Common myeloid progenitor, CD34-positive (primary cell): ENCODE results near the gene CLNS1A.
"Not testable (repeated sequence)": the region's sequence is repeated elsewhere in the genome, so short reads cannot be mapped to it uniquely, and the experiment has no call there.

Source experiments
- CTCF ChIA-PET: fragments of 350-600 bp; sonication (Branson Sonifier 250); formaldehyde crosslinking; loops from one replicate; lab custom pipeline; 2021; ENCODE audit warnings: antibody characterized with exemption; lab: Charles Lee
- POLR2A ChIA-PET: fragments of 350-600 bp; sonication (Branson Sonifier 250); formaldehyde crosslinking; loops from one replicate; lab custom pipeline; 2021; ENCODE audit warnings: antibody characterized with exemption; lab: Charles Lee
- DNase-seq, 3 donors: peaks; one replicate each; pipeline versions ENCODE4 v3.0.0 to v3.0.0-alpha.2; 2013
- H3K27ac ChIP-seq, 2 experiments: 1 replicate in 1 of 2; 2 replicates in 1 of 2; pipeline ENCODE4 v1.7.0; 2013; ENCODE audit warnings: inconsistent platforms in 2 of 2, low read length in 2 of 2, mild to moderate bottlenecking in 2 of 2, low read depth in 1 of 2, moderate library complexity in 1 of 2; ENCODE audit not compliant: severe bottlenecking in 2 of 2, insufficient read depth in 1 of 2, poor library complexity in 1 of 2
- H3K27me3 ChIP-seq, 5 experiments: replicated peaks in 2 of 5; 1 replicate in 3 of 5; 2 replicates in 2 of 5; pipeline versions ENCODE4 v1.6.1 to v1.7.0; 2013; ENCODE audit warnings: low read length in 4 of 5, mild to moderate bottlenecking in 2 of 5, moderate library complexity in 2 of 5, inconsistent platforms in 1 of 5; ENCODE audit not compliant: insufficient read depth in 5 of 5, control insufficient read depth in 4 of 5
- H3K36me3 ChIP-seq, 4 experiments: 1 replicate in 2 of 4; 2 replicates in 2 of 4; pipeline versions ENCODE4 v1.6.1 to v1.7.0; 2013; ENCODE audit warnings: low read length in 3 of 4, control low read depth in 1 of 4, mild to moderate bottlenecking in 1 of 4; ENCODE audit not compliant: control insufficient read depth in 4 of 4, insufficient read depth in 4 of 4
- H3K4me1 ChIP-seq, 4 experiments: 1 replicate in 3 of 4; 2 replicates in 1 of 4; pipeline versions ENCODE4 v1.6.1 to v1.7.1; 2013; ENCODE audit warnings: low read length in 3 of 4, mild to moderate bottlenecking in 3 of 4, control low read depth in 1 of 4, inconsistent platforms in 1 of 4, moderate library complexity in 1 of 4; ENCODE audit not compliant: control insufficient read depth in 4 of 4, insufficient read depth in 4 of 4; ENCODE audit errors: control extremely low read depth in 1 of 4
- H3K4me3 ChIP-seq, 7 experiments: 1 replicate in 4 of 7; 2 replicates in 3 of 7; pipeline versions ENCODE4 v1.5.1 to v1.7.0; 2013; ENCODE audit warnings: mild to moderate bottlenecking in 7 of 7, low read length in 6 of 7, moderate library complexity in 6 of 7, inconsistent platforms in 2 of 7, low read depth in 2 of 7, control low read depth in 1 of 7; ENCODE audit not compliant: insufficient read depth in 4 of 7, control insufficient read depth in 1 of 7; ENCODE audit errors: extremely low read depth in 1 of 7
- H3K9me3 ChIP-seq, 5 experiments: 1 replicate in 4 of 5; 2 replicates in 1 of 5; pipeline versions ENCODE4 v1.6.1 to v1.7.1; 2013; ENCODE audit warnings: low read length in 4 of 5, mild to moderate bottlenecking in 2 of 5, inconsistent platforms in 1 of 5, low read depth in 1 of 5, moderate library complexity in 1 of 5; ENCODE audit not compliant: control insufficient read depth in 4 of 5, insufficient read depth in 2 of 5; ENCODE audit errors: control extremely low read depth in 1 of 5
- WGBS: methylation state at CpG from one replicate; pipeline ENCODE4 v1.1.5; 2013; ENCODE audit not compliant: insufficient coverage; 5-methylcytosine and 5-hydroxymethylcytosine counted together

Gene CLNS1A

DNA sequence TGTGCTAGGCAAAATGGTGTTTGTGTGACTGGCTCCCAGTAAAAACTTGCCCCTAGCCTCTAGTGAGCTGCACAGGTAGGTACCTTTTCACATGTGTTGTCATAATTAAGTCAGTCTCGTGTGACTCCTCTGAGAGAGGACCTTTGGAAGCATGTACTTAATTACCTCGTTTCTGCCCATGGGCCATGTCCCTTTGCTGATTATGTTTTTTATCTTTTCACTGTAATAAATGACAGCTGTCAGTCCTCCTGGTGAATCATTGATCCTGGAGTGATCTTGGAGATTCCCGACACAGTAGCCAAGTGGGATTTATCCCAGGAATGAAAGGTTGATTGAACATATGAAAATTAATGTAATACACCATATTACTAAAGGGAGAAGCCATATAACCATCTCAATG is 12.5 kb upstream of the CLNS1A start:
- Histone ChIP-seq H3K27ac (no peak overlapping the region), H3K27me3 (no peaks in the 10 kb centered on the region), H3K36me3 (no peaks in the 10 kb centered on the region), H3K9me3 (no peaks in the 10 kb centered on the region), H3K4me3 (no peak overlapping the region), H3K4me1 (no peaks in the 10 kb centered on the region)
- CTCF ChIA-PET, result interaction anchor here (1.2 kb wide), 1 partner anchor 10 kb away, joined by 3 read pairs; no protein-coding TSS in a partner anchor
- no peak for DNase-seq
- 100% methylated on average over 1 of the region's 3 CpGs for WGBS
- POLR2A ChIA-PET, result no interaction called here

GRCh38 chr11:77647654-77648305 is 10.2 kb upstream of the CLNS1A start:
- WGBS, result 100% methylated on average over 1 of the region's 3 CpGs
- POLR2A ChIA-PET, result no interaction called here
- H3K4me3 ChIP-seq, result no peak overlapping the region
- H3K4me1 ChIP-seq, result peaks cover 0 to 3% (median 0%) of the 10 kb centered on the region in 4 experiments
- no peaks in the 10 kb centered on the region for H3K9me3 ChIP-seq
- no peak for DNase-seq
- CTCF ChIA-PET, result no interaction called here
- no peak overlapping the region for H3K27ac ChIP-seq
- no peaks in the 10 kb centered on the region for H3K36me3 ChIP-seq
- H3K27me3 ChIP-seq, result no peaks in the 10 kb centered on the region

GRCh38 chr11:77644887-77645286 is 7.3 kb upstream of the CLNS1A start:
- Histone ChIP-seq H3K27ac (no peak overlapping the region), H3K36me3 (no peaks in the 10 kb centered on the region), H3K4me1 (peaks cover 0 to 3% (median 0%) of the 10 kb centered on the region in 4 experiments), H3K9me3 (peaks cover 0 to 7% (median 4%) of the 10 kb centered on the region in 5 experiments), H3K27me3 (no peaks in the 10 kb centered on the region), H3K4me3 (no peak overlapping the region)
- ChIA-PET POLR2A (no interaction called here), CTCF (no interaction called here)
- no peak for DNase-seq
- WGBS, result 100% methylated on average over 1 of the region's 1 CpG

DNA sequence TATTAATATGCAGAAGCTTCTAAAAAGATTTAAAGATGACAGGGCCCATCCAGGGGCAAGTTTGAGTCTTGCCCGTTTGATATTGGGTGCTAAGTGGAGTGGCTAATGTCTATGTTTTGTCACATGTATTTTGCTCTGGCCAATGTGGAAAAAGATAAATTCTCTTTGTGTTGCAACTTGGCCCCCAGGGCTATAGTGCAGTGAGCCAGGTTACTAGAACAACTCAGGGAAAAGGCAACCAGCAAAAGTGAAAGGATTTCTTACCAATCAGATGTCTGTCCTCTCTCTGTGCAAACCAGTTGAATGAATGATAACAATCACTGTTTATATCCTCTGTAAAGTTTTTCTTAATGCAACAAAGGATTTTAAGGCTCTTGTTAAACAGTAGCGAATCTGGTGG is 4.6 kb upstream of the CLNS1A start:
- H3K27ac ChIP-seq, result no peak overlapping the region
- peaks cover 0 to 10% (median 5%) of the 10 kb centered on the region in 4 experiments for H3K4me1 ChIP-seq
- CTCF ChIA-PET, result no interaction called here
- POLR2A ChIA-PET, result no interaction called here
- H3K9me3 ChIP-seq, result peaks cover 0 to 7% (median 4%) of the 10 kb centered on the region in 5 experiments
- 95% methylated on average over 2 of the region's 2 CpGs for WGBS
- no peaks in the 10 kb centered on the region for H3K27me3 ChIP-seq
- DNase-seq, result no peak
- no peaks in the 10 kb centered on the region for H3K36me3 ChIP-seq
- no peak overlapping the region for H3K4me3 ChIP-seq

- Histone ChIP-seq H3K4me3 (peak overlapping the region in 6 of 7 experiments; percentile 64 to 92 (median 87)), H3K9me3 (peaks cover 0 to 7% (median 4%) of the 10 kb centered on the region in 5 experiments), H3K27ac (peak overlapping the region; percentile 44 to 89), H3K4me1 (peaks cover 18 to 48% (median 39%) of the 10 kb centered on the region in 4 experiments), H3K36me3 (peaks cover 0 to 6% (median 4%) of the 10 kb centered on the region in 4 experiments), H3K27me3 (no peaks in the 10 kb centered on the region)
- WGBS, result 0% methylated on average over 3 of the region's 14 CpGs
- POLR2A ChIA-PET, result interaction anchor here (0.6 kb wide), 1 partner anchor 441 kb away, joined by 3 read pairs; no protein-coding TSS in a partner anchor
- DNase-seq, result peak; percentile 22 to 76 (median 63)
- CTCF ChIA-PET, result interaction anchor here (1.5 kb wide), 1 partner anchor 17 kb away, joined by 3 read pairs; no protein-coding TSS in a partner anchor
These were observed 756 bp downstream of the CLNS1A start for GRCh38 chr11:77636731-77637344.

DNA sequence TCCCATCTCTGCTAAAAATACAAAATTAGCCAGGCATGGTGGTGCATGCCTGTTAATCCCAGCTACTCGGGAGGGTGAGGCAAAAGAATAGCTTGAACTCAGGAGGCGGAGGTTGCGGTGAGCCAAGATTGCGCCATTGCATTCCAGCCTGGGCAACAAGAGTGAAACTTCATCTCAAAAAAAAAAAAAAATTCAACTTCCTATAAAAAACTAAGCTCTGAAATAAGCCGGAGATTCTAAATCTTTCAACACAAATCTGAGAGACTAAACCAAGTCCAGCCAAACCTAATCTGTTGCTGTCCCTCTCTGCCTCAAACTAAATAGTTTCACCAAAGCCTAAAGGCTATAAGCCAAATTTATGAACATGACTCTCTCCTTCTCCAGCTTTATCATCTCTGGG is 3.7 kb downstream of the CLNS1A start:
- peak in 2 of 3 donors; percentile 4 to 16 for DNase-seq
- H3K27me3 ChIP-seq, POLR2A ChIA-PET, H3K27ac ChIP-seq, H3K9me3 ChIP-seq: not testable (repeated sequence)
- H3K4me3 ChIP-seq, result peak overlapping the region in 2 of 7 experiments; percentile 35 to 45
- H3K4me1 ChIP-seq, result peaks cover 18 to 52% (median 39%) of the 10 kb centered on the region in 4 experiments
- H3K36me3 ChIP-seq, result peaks cover 0 to 20% (median 7%) of the 10 kb centered on the region in 4 experiments
- WGBS, result 85% methylated on average over 5 of the region's 5 CpGs
- CTCF ChIA-PET, result interaction anchor here (0.6 to 2.4 kb wide), 3 partner anchors 14 to 466 kb away, joined by 3 to 13 read pairs (median 4); no protein-coding TSS in a partner anchor
